PC-3 (cell line): ENCODE results near the gene MACROD2.
"Not testable (repeated sequence)": the region's sequence is repeated elsewhere in the genome, so short reads cannot be mapped to it uniquely, and the experiment has no call there.

Experiments
- EZH2 ChIP-seq: fragments of 300-600 bp; sonication (generic); IDR thresholded peaks from one replicate; pipeline ENCODE4 v1.6.1; 2017; ENCODE audit warnings: antibody characterized with exemption, mild to moderate bottlenecking, low read length; ENCODE audit not compliant: unreplicated experiment
- TF ChIP-seq, protein P1 (sequence below): fragments of 300-600 bp; sonication (generic); conservative IDR thresholded peaks from 2 replicates; pipeline ENCODE4 v1.5.1; 2017; ENCODE audit warnings: antibody characterized with exemption, low read depth, mild to moderate bottlenecking, low read length

- not testable (repeated sequence) for TF ChIP-seq EZH2
- TF ChIP-seq, protein P1, sequence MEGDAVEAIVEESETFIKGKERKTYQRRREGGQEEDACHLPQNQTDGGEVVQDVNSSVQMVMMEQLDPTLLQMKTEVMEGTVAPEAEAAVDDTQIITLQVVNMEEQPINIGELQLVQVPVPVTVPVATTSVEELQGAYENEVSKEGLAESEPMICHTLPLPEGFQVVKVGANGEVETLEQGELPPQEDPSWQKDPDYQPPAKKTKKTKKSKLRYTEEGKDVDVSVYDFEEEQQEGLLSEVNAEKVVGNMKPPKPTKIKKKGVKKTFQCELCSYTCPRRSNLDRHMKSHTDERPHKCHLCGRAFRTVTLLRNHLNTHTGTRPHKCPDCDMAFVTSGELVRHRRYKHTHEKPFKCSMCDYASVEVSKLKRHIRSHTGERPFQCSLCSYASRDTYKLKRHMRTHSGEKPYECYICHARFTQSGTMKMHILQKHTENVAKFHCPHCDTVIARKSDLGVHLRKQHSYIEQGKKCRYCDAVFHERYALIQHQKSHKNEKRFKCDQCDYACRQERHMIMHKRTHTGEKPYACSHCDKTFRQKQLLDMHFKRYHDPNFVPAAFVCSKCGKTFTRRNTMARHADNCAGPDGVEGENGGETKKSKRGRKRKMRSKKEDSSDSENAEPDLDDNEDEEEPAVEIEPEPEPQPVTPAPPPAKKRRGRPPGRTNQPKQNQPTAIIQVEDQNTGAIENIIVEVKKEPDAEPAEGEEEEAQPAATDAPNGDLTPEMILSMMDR: not testable (repeated sequence)
These were observed 1541.9 kb downstream of the MACROD2 start for GRCh38 chr20:15537200-15537599.
